GM18951 (cell line): ENCODE measurements around the gene PITRM1.
A peak's percentile ranks its signal among the peaks of the same experiment; 100 is the strongest.
"Not testable (repeated sequence)": the region's sequence is repeated elsewhere in the genome, so short reads cannot be mapped to it uniquely, and the experiment has no call there.

ENCODE experiments used
- POLR2A ChIP-seq: IDR thresholded peaks from 4 replicates; pipeline ENCODE4 v1.6.1; 2011; ENCODE audit warnings: mild to moderate bottlenecking; ENCODE audit not compliant: insufficient read length, insufficient read depth; ENCODE audit errors: extremely low read depth
- in situ Hi-C: fragments of 300-500 bp; cut with MboI; formaldehyde crosslinking; loops from one replicate; pipeline ENCODE4 v1.12.0; 2022; ENCODE audit warnings: low sequenced_read_pairs, mixed read lengths, inconsistent platforms; ENCODE audit not compliant: unreplicated experiment

The PITRM1 gene

GRCh38 chr10:3172446-3173170, at the start of gene PITRM1:
Gene PITRM1 (minus strand): TSS chr10:3172782. CDS start chr10:3172772, 10 bp downstream.
- in situ Hi-C loops = no loop called here
- peak; percentile 99 for TF ChIP-seq POLR2A

GRCh38 chr10:3222068-3222467, 49.5 kb upstream of the PITRM1 start:
- in situ Hi-C loops = no loop called here
- no peak for TF ChIP-seq POLR2A

GRCh38 chr10:3221601-3222000, 49.0 kb upstream of the PITRM1 start:
- in situ Hi-C loops = not testable (repeated sequence)

- TF ChIP-seq POLR2A = no peak
- in situ Hi-C loops = no loop called here
These were observed 48.3 kb upstream of the PITRM1 start for GRCh38 chr10:3220853-3221252.

- in situ Hi-C loops = not testable (repeated sequence)
These were observed 46.5 kb upstream of the PITRM1 start for GRCh38 chr10:3219021-3219628.

- in situ Hi-C loops = no loop called here
- no peak for TF ChIP-seq POLR2A
These were observed 45.3 kb upstream of the PITRM1 start for GRCh38 chr10:3217853-3218252.

- in situ Hi-C loops = no loop called here
- TF ChIP-seq POLR2A = no peak
These were observed 44.7 kb upstream of the PITRM1 start for GRCh38 chr10:3217301-3217700.

- in situ Hi-C loops = no loop called here
- TF ChIP-seq POLR2A = no peak
These were observed 42.7 kb upstream of the PITRM1 start for GRCh38 chr10:3215153-3215775.

- no peak for TF ChIP-seq POLR2A
- in situ Hi-C loops = no loop called here
These were observed 41.4 kb upstream of the PITRM1 start for GRCh38 chr10:3213758-3214515.

- in situ Hi-C loops = no loop called here
These were observed 40.6 kb upstream of the PITRM1 start for GRCh38 chr10:3213208-3213607.

GRCh38 chr10:3210251-3210877, 37.8 kb upstream of the PITRM1 start:
- in situ Hi-C loops = no loop called here
- no peak for TF ChIP-seq POLR2A

More at GRCh38 chr10:3213208-3213607, 40.6 kb upstream of the PITRM1 start:
- no peak for TF ChIP-seq POLR2A

GRCh38 chr10:3208481-3209406, 36.2 kb upstream of the PITRM1 start:
- no peak for TF ChIP-seq POLR2A
- in situ Hi-C loops = no loop called here

- no peak for TF ChIP-seq POLR2A
- in situ Hi-C loops = no loop called here
These were observed 34.8 kb upstream of the PITRM1 start for GRCh38 chr10:3207351-3207750.
